HG02870 (cell line): ENCODE measurements around the gene GPN3.
"Not testable (repeated sequence)": the region's sequence is repeated elsewhere in the genome, so short reads cannot be mapped to it uniquely, and the experiment has no call there.

Experiments used
- ATAC-seq: cut with Tn5 transposase; IDR thresholded peaks from one replicate; pipeline ENCODE4 v1.9.1; 2021; ENCODE audit warnings: mild to moderate bottlenecking, moderate library complexity; ENCODE audit not compliant: unreplicated experiment

Gene GPN3

DNA sequence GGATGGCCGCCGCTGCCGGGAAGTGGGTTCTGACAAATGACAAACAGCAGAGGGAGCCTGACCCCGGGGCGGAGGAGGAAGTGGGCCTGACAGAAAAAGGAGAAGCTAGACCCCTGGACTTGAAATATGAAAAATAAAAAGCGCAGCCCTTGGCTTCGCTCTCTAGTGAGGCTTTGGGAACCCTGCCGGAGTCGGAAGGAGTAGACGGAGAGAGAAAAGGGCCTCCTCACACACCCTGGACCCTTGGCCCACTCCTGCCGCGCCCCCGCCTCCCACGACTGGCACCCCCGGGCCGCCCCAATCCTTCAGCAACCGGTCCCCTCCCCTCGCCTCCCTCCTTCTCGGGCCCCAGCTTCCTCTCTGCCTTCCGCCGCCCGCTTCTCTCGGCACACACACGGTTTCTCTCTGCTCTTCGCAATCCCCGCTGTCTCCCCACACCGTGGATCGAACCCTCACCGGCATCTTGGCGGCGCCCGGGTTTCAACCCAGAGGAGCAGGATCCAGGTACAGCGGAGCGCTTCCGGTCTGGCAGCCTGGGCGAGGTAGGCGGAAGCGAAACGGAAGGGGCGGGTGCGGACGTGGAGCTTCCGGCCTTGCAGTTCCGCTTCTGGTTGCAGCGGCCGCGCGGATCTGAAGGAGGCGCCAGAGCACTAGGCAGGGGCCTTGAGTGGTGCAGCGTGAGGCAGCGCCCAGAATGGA is 18.1 kb downstream of the GPN3 start, which contains the start of gene ARPC3:
TSS of gene ARPC3 (minus strand) at position 539 of the 699 bp plus-strand sequence. CDS start at position 462, 77 bp downstream.
- peak; percentile 90 for ATAC-seq

- no peak for ATAC-seq
Observed at GRCh38 chr12:110444455-110444854, 23.6 kb downstream of the GPN3 start.

DNA sequence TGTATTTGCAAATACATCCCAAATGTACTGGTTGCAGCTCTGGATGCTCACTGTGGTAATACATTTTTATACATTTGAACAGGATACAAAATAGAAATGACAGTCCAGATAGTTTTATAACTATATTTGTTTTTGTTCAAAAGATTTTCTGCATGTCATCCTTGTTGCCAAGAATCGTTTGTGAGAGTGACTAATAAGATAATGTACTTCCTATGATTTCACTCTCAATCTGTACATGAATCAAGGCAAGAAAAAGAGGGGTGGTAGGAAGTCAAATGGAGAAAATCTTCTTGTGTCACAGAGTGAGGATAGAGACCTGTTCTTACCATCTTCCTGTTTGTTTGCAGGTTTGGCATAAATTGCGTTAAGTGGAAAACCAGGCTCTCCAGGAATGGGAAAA is 31.8 kb downstream of the GPN3 start:
- no peak for ATAC-seq

- ATAC-seq = no peak
Observed at GRCh38 chr12:110431957-110432587, 36.0 kb downstream of the GPN3 start.

DNA sequence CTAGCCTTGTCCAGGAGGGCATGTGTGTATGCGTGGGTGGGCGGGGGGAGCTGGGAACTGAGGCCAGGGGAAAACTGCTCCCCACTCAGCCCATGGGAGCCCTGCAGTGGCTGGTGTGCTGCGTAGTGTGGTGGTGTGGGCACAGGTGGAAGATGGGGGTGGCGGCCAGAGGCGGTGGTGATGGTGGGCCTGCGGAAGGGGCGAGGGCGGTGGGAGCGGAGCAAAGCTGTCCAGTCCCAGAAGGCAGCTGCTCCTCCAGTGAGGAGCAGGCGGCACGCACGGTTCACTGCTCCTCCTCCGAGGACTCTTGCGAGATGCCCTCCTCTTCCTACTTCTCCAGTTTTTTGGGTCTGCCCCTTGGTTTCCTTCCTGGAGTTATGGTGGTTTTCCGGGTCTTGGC is 38.4 kb downstream of the GPN3 start:
- ATAC-seq = not testable (repeated sequence)

DNA sequence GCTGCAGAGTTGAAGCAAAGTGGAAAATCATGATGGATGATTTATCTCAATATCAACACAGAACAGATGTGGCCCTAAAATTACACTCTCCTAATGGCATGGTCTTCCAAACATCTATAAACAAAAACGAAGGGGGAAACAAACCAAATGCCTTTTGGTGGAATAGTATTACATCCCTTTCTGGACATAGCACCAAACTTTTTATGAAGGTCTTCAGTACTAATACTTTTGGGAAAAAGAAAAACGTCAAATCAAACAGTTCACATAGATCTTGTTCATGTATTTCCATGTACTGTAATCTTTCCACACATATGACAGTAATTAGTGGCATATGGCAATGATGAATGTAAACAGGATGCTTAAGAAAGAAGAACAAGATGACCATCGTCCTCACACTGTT is 41.7 kb downstream of the GPN3 start:
- no peak for ATAC-seq

GRCh38 chr12:110424237-110424636 is 43.8 kb downstream of the GPN3 start:
- no peak for ATAC-seq

GRCh38 chr12:110421701-110422100 is 46.4 kb downstream of the GPN3 start:
- ATAC-seq = no peak

DNA sequence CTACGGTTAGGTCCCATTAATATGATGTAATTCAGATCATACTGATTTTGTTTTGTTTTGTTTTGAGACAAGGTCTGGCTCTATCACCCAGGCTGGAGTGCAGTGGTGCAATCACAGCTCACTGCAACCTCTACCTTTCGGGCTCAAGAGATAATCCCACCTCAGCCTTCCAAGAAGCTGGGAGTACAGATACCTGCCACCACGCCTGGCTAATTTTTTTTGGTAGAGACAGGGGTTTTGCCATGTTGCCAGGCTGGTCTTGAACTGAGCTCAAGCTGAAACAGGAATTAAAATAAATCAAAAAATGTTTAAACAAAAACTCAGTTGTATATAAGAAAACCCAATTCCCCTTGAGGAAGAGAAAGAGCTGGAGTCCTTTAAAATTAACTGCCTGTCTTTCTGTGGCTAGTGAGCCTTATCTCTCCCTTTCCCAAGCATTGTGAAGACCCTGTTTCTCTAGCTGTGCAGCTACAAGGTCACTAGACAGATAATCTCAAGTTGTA is 46.8 kb downstream of the GPN3 start:
- no peak for ATAC-seq

DNA sequence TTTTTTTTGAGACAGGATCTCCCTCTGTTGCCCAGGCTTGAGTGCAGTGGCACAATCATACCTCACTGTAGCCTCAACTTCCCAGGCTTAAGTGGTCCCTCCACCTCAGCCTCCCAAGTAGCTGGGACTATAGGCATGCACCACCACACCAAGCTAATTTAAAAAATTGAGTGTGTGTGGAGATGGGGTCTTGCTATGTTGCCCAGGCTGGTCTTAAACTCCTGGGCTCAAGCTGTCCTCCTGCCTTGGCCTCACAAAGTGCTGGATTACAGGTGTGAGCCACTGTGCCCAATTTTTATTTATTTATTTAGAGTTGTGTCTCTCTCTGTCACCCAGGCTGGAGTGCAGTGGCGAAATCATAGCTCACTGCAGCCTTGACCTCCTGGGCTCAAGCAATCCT is 47.4 kb downstream of the GPN3 start:
- not testable (repeated sequence) for ATAC-seq

- not testable (repeated sequence) for ATAC-seq
Observed at GRCh38 chr12:110417113-110417512, 50.9 kb downstream of the GPN3 start.

DNA sequence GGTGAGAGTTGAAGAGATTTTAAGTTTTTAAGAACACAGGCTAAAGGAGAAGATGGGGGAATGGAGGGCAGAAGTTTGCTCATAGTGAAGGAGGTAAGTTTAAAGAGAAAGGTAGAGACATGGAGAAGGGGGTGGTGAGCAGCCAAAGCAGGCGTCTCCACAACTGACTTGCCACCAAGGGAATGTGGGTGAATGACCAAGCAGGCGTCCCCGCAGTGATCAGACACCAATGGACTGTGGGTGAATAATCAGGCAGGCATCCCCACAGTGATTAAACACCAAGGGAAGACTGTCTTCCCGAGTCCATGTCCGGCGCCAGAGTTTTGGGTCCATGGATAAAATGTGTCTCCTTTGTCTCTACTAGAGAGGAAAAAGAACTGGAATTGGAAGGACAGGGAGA is 58.0 kb downstream of the GPN3 start:
- not testable (repeated sequence) for ATAC-seq

GRCh38 chr12:110405126-110405662 is 62.9 kb downstream of the GPN3 start:
- ATAC-seq = not testable (repeated sequence)

DNA sequence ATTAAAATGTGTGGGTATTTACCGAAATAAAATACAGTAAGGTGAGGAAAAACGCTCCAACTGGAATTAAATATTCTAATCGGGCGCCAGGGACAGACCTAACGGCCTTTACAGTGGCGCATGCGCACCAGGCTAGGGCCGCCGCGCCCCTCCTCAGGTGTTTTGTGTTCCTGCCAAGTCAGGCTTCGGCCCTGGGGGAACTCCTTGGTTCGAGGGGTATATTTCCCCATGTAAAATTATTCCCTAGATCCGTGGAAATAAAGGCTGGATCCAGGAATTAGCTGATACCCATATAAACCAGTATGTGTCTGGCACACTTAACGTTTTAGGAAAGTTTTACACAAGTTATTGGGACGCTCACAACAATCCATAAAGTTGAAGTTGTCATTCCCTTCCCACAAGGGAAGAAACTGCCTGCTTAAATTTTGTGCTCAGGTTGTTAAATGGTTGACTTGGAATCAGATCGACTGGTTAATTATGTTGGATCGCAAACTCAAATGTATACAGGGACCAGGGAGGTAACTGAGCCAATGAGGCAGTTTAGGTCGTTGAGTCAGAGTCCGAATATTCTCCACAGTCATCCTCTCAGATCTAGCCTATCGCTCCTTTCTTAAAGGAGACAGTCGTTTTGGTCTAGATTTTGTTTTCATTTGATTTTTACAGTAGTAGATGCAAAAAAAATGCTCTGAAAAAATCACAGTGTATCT is 63.9 kb downstream of the GPN3 start:
- ATAC-seq = no peak

GRCh38 chr12:110403146-110403975 is 64.7 kb downstream of the GPN3 start, which contains the start of gene ANAPC7:
Gene ANAPC7 (minus strand): TSS chr12:110403708. CDS start chr12:110403627, 81 bp downstream.
- ATAC-seq = peak; percentile 61
